Iris pigment epithelial cell (primary cell): ENCODE measurements around the gene MTHFSD.

Experiments used
- DNase-seq: peaks from one replicate; pipeline ENCODE4 v3.0.0-alpha.2; 2011; ENCODE audit warnings: low read depth

The MTHFSD gene

GRCh38 chr16:86514481-86515376 lies 40.3 kb downstream of the MTHFSD start:
- DNase-seq, result peak; percentile 21

GRCh38 chr16:86513471-86514277 lies 41.4 kb downstream of the MTHFSD start:
- no peak for DNase-seq

- DNase-seq, result peak; percentile 46
Observed at GRCh38 chr16:86512860-86513470, 42.1 kb downstream of the MTHFSD start.

- peak; percentile 51 for DNase-seq
Observed at GRCh38 chr16:86512301-86512859, 42.7 kb downstream of the MTHFSD start.

GRCh38 chr16:86511317-86512161 lies 43.5 kb downstream of the MTHFSD start:
- peak; percentile 40 for DNase-seq

- peak; percentile 91 for DNase-seq
Observed at GRCh38 chr16:86510465-86511261, 44.4 kb downstream of the MTHFSD start, which contains the start of gene FOXF1. Gene FOXF1 (plus strand): TSS chr16:86510527. CDS start chr16:86510570, 43 bp downstream.

- DNase-seq, result peak; percentile 97
Observed at GRCh38 chr16:86509759-86510464, 45.1 kb downstream of the MTHFSD start.

GRCh38 chr16:86508947-86509758 lies 45.9 kb downstream of the MTHFSD start:
- peak; percentile 94 for DNase-seq

GRCh38 chr16:86508028-86508946 lies 46.7 kb downstream of the MTHFSD start:
- peak; percentile 71 for DNase-seq

- peak; percentile 45 for DNase-seq
Observed at GRCh38 chr16:86507173-86508027, 47.6 kb downstream of the MTHFSD start.

GRCh38 chr16:86505899-86506864 lies 48.9 kb downstream of the MTHFSD start:
- peak; percentile 22 for DNase-seq

- DNase-seq, result peak; percentile 48
Observed at GRCh38 chr16:86505185-86505898, 49.7 kb downstream of the MTHFSD start.

- DNase-seq, result peak; percentile 14
Observed at GRCh38 chr16:86504315-86505184, 50.5 kb downstream of the MTHFSD start.

GRCh38 chr16:86503830-86504229 lies 51.2 kb downstream of the MTHFSD start:
- DNase-seq, result no peak
